ENCODE data around the gene LMF1. TPM values are rescaled to one million over a fixed set of nuclear protein-coding genes. Genes with fewer than 3 reads are reported as not detected.
"Not testable (repeated sequence)": the region's sequence is repeated elsewhere in the genome, so short reads cannot be mapped to it uniquely, and the experiment has no call there.

Gene LMF1
- total RNA-seq, 1 donor from 2014 or later: 16.0 TPM

- no peak for DNase-seq (ENCODE audit: low read depth, low spot score)
- Mint-ChIP-seq H3K27me3 (ENCODE audit: low read depth) (no peaks in the 10 kb centered on the region), H3K4me1 (no peaks in the 10 kb centered on the region), H3K9me3 (no peaks in the 10 kb centered on the region), H3K4me3 (no peak overlapping the region), H3K36me3 (ENCODE audit: low read depth) (no peaks in the 10 kb centered on the region), H3K27ac (ENCODE audit: unreplicated experiment) (no peak overlapping the region)
- no peak for TF ChIP-seq CTCF (conservative IDR thresholded peaks at IDR 0.05)
Observed at GRCh38 chr16:867421-868385, 103.1 kb downstream of the LMF1 start.

- H3K36me3 Mint-ChIP-seq (ENCODE audit: low read depth): peaks cover 4% of the 10 kb centered on the region
- no peak overlapping the region for H3K4me3 Mint-ChIP-seq
- no peak for TF ChIP-seq CTCF (conservative IDR thresholded peaks at IDR 0.05)
- no peak overlapping the region for H3K27ac Mint-ChIP-seq (ENCODE audit: unreplicated experiment)
- no peaks in the 10 kb centered on the region for H3K27me3 Mint-ChIP-seq (ENCODE audit: low read depth)
- H3K9me3 Mint-ChIP-seq: no peaks in the 10 kb centered on the region
- no peak for DNase-seq (ENCODE audit: low read depth, low spot score)
- H3K4me1 Mint-ChIP-seq: no peaks in the 10 kb centered on the region
Observed at GRCh38 chr16:866252-866896, 104.4 kb downstream of the LMF1 start.

GRCh38 chr16:865026-865425 lies 105.8 kb downstream of the LMF1 start:
- peaks cover 5% of the 10 kb centered on the region for H3K9me3 Mint-ChIP-seq

GRCh38 chr16:861446-861845 lies 109.3 kb downstream of the LMF1 start:
- H3K27me3 Mint-ChIP-seq (ENCODE audit: low read depth): no peaks in the 10 kb centered on the region
- DNase-seq (ENCODE audit: low read depth, low spot score): no peak
- H3K36me3 Mint-ChIP-seq (ENCODE audit: low read depth): peaks cover 16% of the 10 kb centered on the region
- no peaks in the 10 kb centered on the region for H3K4me1 Mint-ChIP-seq
- no peak for TF ChIP-seq CTCF (conservative IDR thresholded peaks at IDR 0.05)
- peaks cover 5% of the 10 kb centered on the region for H3K9me3 Mint-ChIP-seq
- no peak overlapping the region for H3K4me3 Mint-ChIP-seq
- H3K27ac Mint-ChIP-seq (ENCODE audit: unreplicated experiment): no peak overlapping the region

More at GRCh38 chr16:865026-865425, 105.8 kb downstream of the LMF1 start:
- H3K36me3 Mint-ChIP-seq (ENCODE audit: low read depth): peaks cover 12% of the 10 kb centered on the region
- no peak for TF ChIP-seq CTCF (conservative IDR thresholded peaks at IDR 0.05)
- H3K4me1 Mint-ChIP-seq: no peaks in the 10 kb centered on the region
- no peak for DNase-seq (ENCODE audit: low read depth, low spot score)
- no peaks in the 10 kb centered on the region for H3K27me3 Mint-ChIP-seq (ENCODE audit: low read depth)
- no peak overlapping the region for H3K27ac Mint-ChIP-seq (ENCODE audit: unreplicated experiment)
- no peak overlapping the region for H3K4me3 Mint-ChIP-seq

- TF ChIP-seq CTCF (conservative IDR thresholded peaks at IDR 0.05): no peak
- Mint-ChIP-seq H3K9me3 (peaks cover 5% of the 10 kb centered on the region), H3K4me1 (no peaks in the 10 kb centered on the region), H3K4me3 (peak overlapping the region; percentile 0), H3K36me3 (ENCODE audit: low read depth) (peaks cover 16% of the 10 kb centered on the region), H3K27me3 (ENCODE audit: low read depth) (no peaks in the 10 kb centered on the region), H3K27ac (ENCODE audit: unreplicated experiment) (no peak overlapping the region)
- DNase-seq (ENCODE audit: low read depth, low spot score): no peak
Observed at GRCh38 chr16:860891-861290, 109.9 kb downstream of the LMF1 start.

GRCh38 chr16:858971-859370 lies 111.8 kb downstream of the LMF1 start:
- H3K27me3 Mint-ChIP-seq (ENCODE audit: low read depth); H3K9me3 Mint-ChIP-seq; H3K4me3 Mint-ChIP-seq; H3K27ac Mint-ChIP-seq (ENCODE audit: unreplicated experiment); DNase-seq (ENCODE audit: low read depth, low spot score); H3K4me1 Mint-ChIP-seq: not testable (repeated sequence)
- peaks cover 16% of the 10 kb centered on the region for H3K36me3 Mint-ChIP-seq (ENCODE audit: low read depth)

- not testable (repeated sequence) for H3K4me3 Mint-ChIP-seq, H3K9me3 Mint-ChIP-seq
- peaks cover 19% of the 10 kb centered on the region for H3K36me3 Mint-ChIP-seq (ENCODE audit: low read depth)
Observed at GRCh38 chr16:858441-858840, 112.3 kb downstream of the LMF1 start.

More at GRCh38 chr16:858441-858840, 112.3 kb downstream of the LMF1 start:
- not testable (repeated sequence) for H3K4me1 Mint-ChIP-seq; H3K27me3 Mint-ChIP-seq (ENCODE audit: low read depth); DNase-seq (ENCODE audit: low read depth, low spot score); H3K27ac Mint-ChIP-seq (ENCODE audit: unreplicated experiment)
